GM21529 (cell line): ENCODE measurements around the gene GBP2.
A peak's percentile ranks its signal among the peaks of the same experiment; 100 is the strongest.

Experiments
- ATAC-seq: cut with Tn5 transposase; IDR thresholded peaks from one replicate; pipeline ENCODE4 v1.9.1; 2021; ENCODE audit not compliant: unreplicated experiment

Gene GBP2

DNA sequence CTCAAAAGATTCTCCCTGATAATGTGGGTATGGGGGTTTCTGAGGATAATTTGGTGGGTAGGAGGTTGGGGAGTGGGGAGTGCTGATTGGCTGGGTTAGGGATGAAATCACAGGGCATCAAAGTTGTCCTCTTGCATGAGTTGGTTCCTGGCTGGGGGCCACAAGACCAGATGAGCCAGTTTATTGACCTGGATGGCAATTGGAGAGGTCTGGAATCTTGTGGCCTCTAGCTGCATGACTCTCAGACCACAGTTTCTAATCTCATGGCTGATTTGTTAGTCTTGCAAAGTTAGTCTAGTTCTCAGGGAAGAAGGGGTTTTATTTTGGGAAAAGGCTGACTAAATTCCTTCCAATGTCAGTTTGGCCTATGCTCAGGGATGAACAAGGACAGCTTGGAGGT lies 57.6 kb downstream of the GBP2 start:
- ATAC-seq, result no peak

DNA sequence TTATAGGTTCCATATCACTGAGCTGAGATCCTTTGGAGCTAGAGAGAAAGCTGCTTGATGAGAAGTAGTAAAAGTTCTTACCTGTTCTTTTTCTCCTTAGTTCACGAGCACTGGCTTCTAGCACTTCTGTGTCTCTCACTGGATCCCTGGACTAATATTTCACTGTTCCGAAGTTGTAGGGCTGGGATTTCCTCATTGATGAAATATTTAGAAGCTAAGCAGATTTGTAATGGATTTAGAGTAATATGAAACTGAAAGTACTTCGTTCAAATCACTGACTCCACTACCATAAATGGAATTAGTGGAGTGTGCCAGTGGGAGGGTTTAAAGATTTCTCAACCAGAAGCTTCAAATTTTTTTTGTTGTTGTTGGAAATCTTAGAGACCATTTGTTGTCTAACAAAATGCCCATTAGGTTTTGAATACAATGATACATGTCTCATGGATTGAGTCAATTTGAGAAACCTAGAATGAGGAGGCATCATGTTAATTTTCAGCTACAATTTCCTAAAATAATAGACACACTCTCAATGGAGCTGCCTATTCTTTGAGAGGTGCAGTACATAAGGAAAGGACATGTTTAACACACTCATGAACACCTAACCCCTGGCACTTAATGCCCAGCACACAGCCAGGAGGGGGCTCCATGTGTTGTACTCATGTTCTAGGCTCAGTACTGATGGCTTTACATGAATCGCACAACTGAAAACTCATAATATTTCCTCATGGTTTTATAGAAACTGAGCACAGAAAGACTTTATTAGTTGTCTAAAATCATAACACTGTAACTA lies 60.6 kb downstream of the GBP2 start, which contains the start of gene GBP1:
GBP1 (minus strand) TSS at position 130 of the 790 bp plus-strand sequence. CDS start 1,974 bp downstream, outside the sequence.
- peak; percentile 72 for ATAC-seq

DNA sequence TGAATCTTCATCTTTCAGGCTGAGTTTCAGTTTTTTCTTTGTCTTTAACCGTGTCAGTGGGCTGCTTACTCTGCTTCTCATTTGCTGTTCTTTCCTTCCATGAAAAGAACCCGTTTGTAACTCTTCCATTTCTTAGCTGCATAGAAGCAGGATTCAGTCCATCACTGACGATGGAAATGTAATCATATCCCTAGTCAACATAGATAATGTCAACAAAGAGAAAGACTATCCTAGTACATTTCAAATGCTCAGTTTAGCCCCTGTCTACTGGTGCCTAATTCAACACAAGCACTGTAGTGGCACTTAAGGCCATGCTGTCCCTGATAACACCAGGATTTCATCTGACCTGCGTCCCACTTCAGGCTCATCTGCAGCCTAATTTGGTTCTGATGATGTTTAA lies 61.3 kb downstream of the GBP2 start:
- peak; percentile 59 for ATAC-seq

DNA sequence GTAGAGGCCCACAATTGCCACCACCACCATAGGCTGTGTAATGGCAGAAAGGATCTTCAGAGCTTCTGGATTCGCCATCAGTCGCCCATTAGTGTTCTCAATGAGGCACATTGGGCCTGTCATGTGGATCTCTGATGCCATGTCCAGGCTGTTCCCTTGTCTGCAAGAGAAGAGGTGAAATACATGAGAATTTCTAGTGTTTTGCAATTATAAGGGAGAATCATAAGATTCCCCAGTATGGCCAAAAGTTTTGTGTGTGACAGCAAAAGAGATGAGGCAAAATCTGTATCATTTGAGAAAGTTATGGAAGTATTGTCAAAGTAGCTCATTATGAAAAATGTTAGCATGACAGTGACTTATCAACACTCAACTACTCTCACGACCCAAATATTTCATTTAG lies 62.8 kb downstream of the GBP2 start:
- no peak for ATAC-seq

DNA sequence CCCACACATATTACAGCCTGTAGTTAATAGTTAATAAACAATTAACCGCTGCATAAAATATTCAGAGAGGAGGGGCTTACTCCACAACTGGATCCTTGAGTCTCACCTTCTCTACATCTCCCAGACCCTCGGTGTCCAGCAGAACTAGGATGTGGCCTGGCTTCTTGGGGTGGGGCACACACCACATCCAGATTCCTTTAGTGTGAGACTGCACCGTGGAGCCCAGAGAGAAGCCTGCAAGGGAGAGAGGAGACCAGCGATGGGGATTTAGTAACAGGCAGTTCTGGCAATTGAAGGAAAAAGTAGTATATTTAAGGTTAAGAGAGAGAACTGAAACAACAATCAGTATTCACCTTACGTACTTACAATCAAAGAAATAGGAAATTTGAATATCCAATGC lies 65.8 kb downstream of the GBP2 start:
- no peak for ATAC-seq
